HG02973 (cell line): ENCODE results near the gene FAM163B.

Experiments used
- ATAC-seq: cut with Tn5 transposase; IDR thresholded peaks from one replicate; pipeline ENCODE4 v1.9.1; 2021; ENCODE audit warnings: moderate library complexity; ENCODE audit not compliant: unreplicated experiment

Gene FAM163B

GRCh38 chr9:133583586-133583985 lies 25.6 kb downstream of the FAM163B start:
- ATAC-seq: no peak

- no peak for ATAC-seq
Observed at GRCh38 chr9:133583111-133583510, 26.1 kb downstream of the FAM163B start.

- ATAC-seq: no peak
Observed at GRCh38 chr9:133582501-133583045, 26.6 kb downstream of the FAM163B start.

GRCh38 chr9:133581513-133582343 lies 27.5 kb downstream of the FAM163B start:
- no peak for ATAC-seq

GRCh38 chr9:133581011-133581410 lies 28.2 kb downstream of the FAM163B start:
- ATAC-seq: no peak

GRCh38 chr9:133580419-133580738 lies 28.8 kb downstream of the FAM163B start:
- no peak for ATAC-seq

GRCh38 chr9:133579601-133580418 lies 29.4 kb downstream of the FAM163B start:
- ATAC-seq: no peak

GRCh38 chr9:133578524-133579441 lies 30.4 kb downstream of the FAM163B start:
- no peak for ATAC-seq

GRCh38 chr9:133577737-133578112 lies 31.5 kb downstream of the FAM163B start:
- no peak for ATAC-seq

GRCh38 chr9:133576875-133577736 lies 32.1 kb downstream of the FAM163B start:
- no peak for ATAC-seq

GRCh38 chr9:133576031-133576874 lies 32.9 kb downstream of the FAM163B start:
- ATAC-seq: no peak

- no peak for ATAC-seq
Observed at GRCh38 chr9:133575186-133576030, 33.8 kb downstream of the FAM163B start.

- ATAC-seq: no peak
Observed at GRCh38 chr9:133574771-133575170, 34.4 kb downstream of the FAM163B start.

GRCh38 chr9:133573791-133574515 lies 35.2 kb downstream of the FAM163B start:
- no peak for ATAC-seq

GRCh38 chr9:133572821-133573361 lies 36.3 kb downstream of the FAM163B start:
- no peak for ATAC-seq

- no peak for ATAC-seq
Observed at GRCh38 chr9:133571896-133572595, 37.1 kb downstream of the FAM163B start.
